HEK293 (cell line): Measurements from ENCODE around the gene LUZP2.

Experiments used
- CTCF ChIA-PET: fragments of 350-600 bp; formaldehyde crosslinking; extraction: SDS; loops from one replicate; lab custom pipeline; 2021; ENCODE audit warnings: antibody characterized with exemption; lab: Yijun Ruan, JAX
- POLR2A ChIA-PET: fragments of 300-600 bp; formaldehyde crosslinking; extraction: SDS; loops from one replicate; lab custom pipeline; 2020; ENCODE audit warnings: antibody characterized with exemption, inconsistent platforms; lab: Yijun Ruan, JAX
- H3K27ac ChIP-seq: fragments of 200-500 bp; sonication (Bioruptor generic); 2 replicates; pipeline ENCODE4 v1.5.1; 2014; ENCODE audit warnings: low read depth, low read length, control low read depth, inconsistent platforms; ENCODE audit errors: extremely low read depth
- H3K36me3 ChIP-seq, 2 experiments: fragments of 200-500 bp in 1 of 2; sonication (Bioruptor generic) in 1 of 2; 1 replicate in 1 of 2; 2 replicates in 1 of 2; pipeline ENCODE4 v1.5.1; 2014 to 2017; ENCODE audit warnings: inconsistent platforms in 2 of 2, low read length in 2 of 2; ENCODE audit not compliant: control insufficient read depth in 2 of 2, insufficient read depth in 1 of 2
- H3K4me1 ChIP-seq: fragments of 200-500 bp; sonication (Bioruptor generic); 2 replicates; pipeline ENCODE4 v1.5.1; 2014; ENCODE audit warnings: mild to moderate bottlenecking, low read length, inconsistent platforms; ENCODE audit not compliant: control insufficient read depth, insufficient read depth
- H3K4me3 ChIP-seq: 2 replicates; pipeline ENCODE4 v1.5.1; 2011; ENCODE audit warnings: low read depth, mild to moderate bottlenecking, control low read depth, low read length, moderate library complexity
- H3K9me3 ChIP-seq: fragments of 200-500 bp; sonication (Bioruptor generic); 2 replicates; pipeline ENCODE4 v1.5.1; 2014; ENCODE audit warnings: low read depth, low read length, inconsistent platforms; ENCODE audit not compliant: control insufficient read depth, insufficient read depth
- BCL11B ChIP-seq: fragments of 450-650 bp; formaldehyde crosslinking; IDR thresholded peaks from 2 replicates; pipeline ENCODE4 v1.5.1; 2016; ENCODE audit warnings: low read depth, missing biosample characterization, missing genetic modification characterization
- FEZF1 ChIP-seq: fragments of 450-650 bp; formaldehyde crosslinking; IDR thresholded peaks from 2 replicates; pipeline ENCODE4 v1.5.1; 2016; ENCODE audit warnings: missing biosample characterization, missing genetic modification characterization
- MYNN ChIP-seq: fragments of 450-650 bp; formaldehyde crosslinking; IDR thresholded peaks from 2 replicates; pipeline ENCODE4 v1.5.1; 2016; ENCODE audit warnings: missing biosample characterization, missing genetic modification characterization, borderline replicate concordance
- SETDB1 ChIP-seq: IDR thresholded peaks from one replicate; pipeline ENCODE4 v1.6.1; 2017; ENCODE audit warnings: mild to moderate bottlenecking, low read length, moderate library complexity, mixed read lengths; ENCODE audit not compliant: insufficient read length
- TRIM28 ChIP-seq: IDR thresholded peaks from 2 replicates; pipeline ENCODE4 v1.6.1; 2011; ENCODE audit warnings: low read length, control low read depth, borderline replicate concordance
- WT1 ChIP-seq: fragments of 450-650 bp; formaldehyde crosslinking; IDR thresholded peaks from 2 replicates; pipeline ENCODE4 v1.5.1; 2016; ENCODE audit warnings: missing biosample characterization, missing genetic modification characterization
- ZBTB7A ChIP-seq: fragments of 450-650 bp; formaldehyde crosslinking; IDR thresholded peaks from 2 replicates; pipeline ENCODE4 v1.5.1; 2016; ENCODE audit warnings: low read depth, missing biosample characterization, missing genetic modification characterization
- ZBTB8A ChIP-seq: fragments of 450-650 bp; formaldehyde crosslinking; IDR thresholded peaks from 2 replicates; pipeline ENCODE4 v1.5.1; 2016; ENCODE audit warnings: missing biosample characterization, missing genetic modification characterization
- ZNF335 ChIP-seq: fragments of 450-650 bp; formaldehyde crosslinking; conservative IDR thresholded peaks from 2 replicates; pipeline ENCODE4 v1.5.1; 2016; ENCODE audit warnings: missing biosample characterization, missing genetic modification characterization
- ZNF366 ChIP-seq: fragments of 450-650 bp; formaldehyde crosslinking; conservative IDR thresholded peaks from 2 replicates; pipeline ENCODE4 v1.5.1; 2016; ENCODE audit warnings: missing biosample characterization, missing genetic modification characterization
- ZNF571 ChIP-seq: fragments of 450-650 bp; formaldehyde crosslinking; IDR thresholded peaks from 2 replicates; pipeline ENCODE4 v1.5.0; 2017; ENCODE audit warnings: missing biosample characterization, missing genetic modification characterization
- ZNF658 ChIP-seq: fragments of 450-650 bp; formaldehyde crosslinking; IDR thresholded peaks from 2 replicates; pipeline ENCODE4; 2016; ENCODE audit warnings: missing biosample characterization, missing genetic modification characterization
- ZSCAN23 ChIP-seq: fragments of 450-650 bp; formaldehyde crosslinking; IDR thresholded peaks from 2 replicates; pipeline ENCODE4 v1.5.1; 2016; ENCODE audit warnings: missing biosample characterization, missing genetic modification characterization
- TF ChIP-seq, protein P1 (sequence below): fragments of 450-650 bp; formaldehyde crosslinking; IDR thresholded peaks from 2 replicates; pipeline ENCODE4 v1.5.1; 2016; ENCODE audit warnings: missing biosample characterization, missing genetic modification characterization
- TF ChIP-seq, protein P2 (sequence below): fragments of 450-650 bp; formaldehyde crosslinking; IDR thresholded peaks from 2 replicates; pipeline ENCODE4 v1.5.1; 2016; ENCODE audit warnings: missing biosample characterization, missing genetic modification characterization
- TF ChIP-seq, protein P3 (sequence below): fragments of 450-650 bp; formaldehyde crosslinking; IDR thresholded peaks from 2 replicates; pipeline ENCODE4 v1.5.1; 2017; ENCODE audit warnings: missing biosample characterization, missing genetic modification characterization
- TF ChIP-seq, protein P4 (sequence below): fragments of 450-650 bp; formaldehyde crosslinking; IDR thresholded peaks from 2 replicates; pipeline ENCODE4 v1.5.1; 2016; ENCODE audit warnings: missing biosample characterization, missing genetic modification characterization
- TF ChIP-seq, protein P5 (sequence below): fragments of 450-650 bp; formaldehyde crosslinking; IDR thresholded peaks from 2 replicates; pipeline ENCODE4 v1.5.1; 2016; ENCODE audit warnings: missing biosample characterization, missing genetic modification characterization
- TF ChIP-seq, protein P6 (sequence below): fragments of 450-650 bp; formaldehyde crosslinking; IDR thresholded peaks from 2 replicates; pipeline ENCODE4 v1.5.0; 2017; ENCODE audit warnings: missing biosample characterization, missing genetic modification characterization, borderline replicate concordance
- TF ChIP-seq, protein P7 (sequence below): fragments of 450-650 bp; formaldehyde crosslinking; IDR thresholded peaks from 2 replicates; pipeline ENCODE4 v1.5.1; 2016; ENCODE audit warnings: missing biosample characterization, missing genetic modification characterization
- TF ChIP-seq, protein P8 (sequence below): fragments of 450-650 bp; formaldehyde crosslinking; IDR thresholded peaks from 2 replicates; pipeline ENCODE4 v1.5.1; 2016; ENCODE audit warnings: missing biosample characterization, missing genetic modification characterization

Gene LUZP2

DNA sequence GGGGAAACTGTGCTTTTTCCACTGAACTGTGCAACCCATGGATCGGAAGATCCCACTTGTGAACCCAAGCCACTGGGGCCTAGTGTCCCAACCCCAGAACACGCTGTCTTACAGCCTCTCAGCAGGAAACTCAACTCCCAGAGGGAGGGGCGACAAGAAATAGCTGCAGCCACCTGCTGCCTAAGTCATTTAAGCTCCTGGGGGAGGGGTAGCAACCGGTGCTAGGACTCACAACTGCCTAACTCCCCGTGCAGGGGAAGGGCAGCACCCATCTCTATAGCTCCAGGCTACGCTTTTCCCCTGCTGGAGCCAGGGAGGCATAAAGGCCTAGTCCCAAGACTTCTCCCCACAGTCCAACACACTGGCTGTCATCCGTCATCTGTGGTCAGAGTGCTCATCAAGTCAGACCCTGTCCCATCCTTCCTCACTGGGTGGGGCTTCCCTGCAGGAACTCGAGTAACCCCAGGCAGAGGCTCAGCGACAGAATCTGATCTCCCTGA is 363.0 kb downstream of the LUZP2 start:
- Histone ChIP-seq H3K27ac (no peak overlapping the region), H3K4me1 (no peaks in the 10 kb centered on the region), H3K4me3 (no peak overlapping the region), H3K36me3 (no peaks in the 10 kb centered on the region)
- TF ChIP-seq, protein P1, sequence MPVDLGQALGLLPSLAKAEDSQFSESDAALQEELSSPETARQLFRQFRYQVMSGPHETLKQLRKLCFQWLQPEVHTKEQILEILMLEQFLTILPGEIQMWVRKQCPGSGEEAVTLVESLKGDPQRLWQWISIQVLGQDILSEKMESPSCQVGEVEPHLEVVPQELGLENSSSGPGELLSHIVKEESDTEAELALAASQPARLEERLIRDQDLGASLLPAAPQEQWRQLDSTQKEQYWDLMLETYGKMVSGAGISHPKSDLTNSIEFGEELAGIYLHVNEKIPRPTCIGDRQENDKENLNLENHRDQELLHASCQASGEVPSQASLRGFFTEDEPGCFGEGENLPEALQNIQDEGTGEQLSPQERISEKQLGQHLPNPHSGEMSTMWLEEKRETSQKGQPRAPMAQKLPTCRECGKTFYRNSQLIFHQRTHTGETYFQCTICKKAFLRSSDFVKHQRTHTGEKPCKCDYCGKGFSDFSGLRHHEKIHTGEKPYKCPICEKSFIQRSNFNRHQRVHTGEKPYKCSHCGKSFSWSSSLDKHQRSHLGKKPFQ (tag by site-specific recombination), result no peak
- TF ChIP-seq ZNF366 (no peak), ZNF658 (tag by site-specific recombination) (no peak), MYNN (tag by site-specific recombination) (no peak), ZNF335 (tag by site-specific recombination) (no peak), ZNF571 (no peak)
- TF ChIP-seq, protein P2, sequence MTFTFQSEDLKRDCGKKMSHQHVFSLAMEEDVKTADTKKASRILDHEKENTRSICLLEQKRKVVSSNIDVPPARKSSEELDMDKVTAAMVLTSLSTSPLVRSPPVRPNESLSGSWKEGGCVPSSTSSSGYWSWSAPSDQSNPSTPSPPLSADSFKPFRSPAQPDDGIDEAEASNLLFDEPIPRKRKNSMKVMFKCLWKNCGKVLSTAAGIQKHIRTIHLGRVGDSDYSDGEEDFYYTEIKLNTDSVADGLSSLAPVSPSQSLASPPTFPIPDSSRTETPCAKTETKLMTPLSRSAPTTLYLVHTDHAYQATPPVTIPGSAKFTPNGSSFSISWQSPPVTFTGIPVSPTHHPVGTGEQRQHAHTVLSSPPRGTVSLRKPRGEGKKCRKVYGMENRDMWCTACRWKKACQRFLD (tag by site-specific recombination), result no peak
- TF ChIP-seq, protein P3, sequence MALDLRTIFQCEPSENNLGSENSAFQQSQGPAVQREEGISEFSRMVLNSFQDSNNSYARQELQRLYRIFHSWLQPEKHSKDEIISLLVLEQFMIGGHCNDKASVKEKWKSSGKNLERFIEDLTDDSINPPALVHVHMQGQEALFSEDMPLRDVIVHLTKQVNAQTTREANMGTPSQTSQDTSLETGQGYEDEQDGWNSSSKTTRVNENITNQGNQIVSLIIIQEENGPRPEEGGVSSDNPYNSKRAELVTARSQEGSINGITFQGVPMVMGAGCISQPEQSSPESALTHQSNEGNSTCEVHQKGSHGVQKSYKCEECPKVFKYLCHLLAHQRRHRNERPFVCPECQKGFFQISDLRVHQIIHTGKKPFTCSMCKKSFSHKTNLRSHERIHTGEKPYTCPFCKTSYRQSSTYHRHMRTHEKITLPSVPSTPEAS, result no peak
- TF ChIP-seq, protein P4, sequence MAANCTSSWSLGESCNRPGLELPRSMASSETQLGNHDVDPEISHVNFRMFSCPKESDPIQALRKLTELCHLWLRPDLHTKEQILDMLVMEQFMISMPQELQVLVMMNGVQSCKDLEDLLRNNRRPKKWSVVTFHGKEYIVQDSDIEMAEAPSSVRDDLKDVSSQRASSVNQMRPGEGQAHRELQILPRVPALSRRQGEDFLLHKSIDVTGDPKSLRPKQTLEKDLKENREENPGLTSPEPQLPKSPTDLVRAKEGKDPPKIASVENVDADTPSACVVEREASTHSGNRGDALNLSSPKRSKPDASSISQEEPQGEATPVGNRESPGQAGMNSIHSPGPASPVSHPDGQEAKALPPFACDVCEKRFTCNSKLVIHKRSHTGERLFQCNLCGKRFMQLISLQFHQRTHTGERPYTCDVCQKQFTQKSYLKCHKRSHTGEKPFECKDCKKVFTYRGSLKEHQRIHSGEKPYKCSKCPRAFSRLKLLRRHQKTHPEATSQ (tag by site-specific recombination), result no peak
- TF ChIP-seq, protein P5, sequence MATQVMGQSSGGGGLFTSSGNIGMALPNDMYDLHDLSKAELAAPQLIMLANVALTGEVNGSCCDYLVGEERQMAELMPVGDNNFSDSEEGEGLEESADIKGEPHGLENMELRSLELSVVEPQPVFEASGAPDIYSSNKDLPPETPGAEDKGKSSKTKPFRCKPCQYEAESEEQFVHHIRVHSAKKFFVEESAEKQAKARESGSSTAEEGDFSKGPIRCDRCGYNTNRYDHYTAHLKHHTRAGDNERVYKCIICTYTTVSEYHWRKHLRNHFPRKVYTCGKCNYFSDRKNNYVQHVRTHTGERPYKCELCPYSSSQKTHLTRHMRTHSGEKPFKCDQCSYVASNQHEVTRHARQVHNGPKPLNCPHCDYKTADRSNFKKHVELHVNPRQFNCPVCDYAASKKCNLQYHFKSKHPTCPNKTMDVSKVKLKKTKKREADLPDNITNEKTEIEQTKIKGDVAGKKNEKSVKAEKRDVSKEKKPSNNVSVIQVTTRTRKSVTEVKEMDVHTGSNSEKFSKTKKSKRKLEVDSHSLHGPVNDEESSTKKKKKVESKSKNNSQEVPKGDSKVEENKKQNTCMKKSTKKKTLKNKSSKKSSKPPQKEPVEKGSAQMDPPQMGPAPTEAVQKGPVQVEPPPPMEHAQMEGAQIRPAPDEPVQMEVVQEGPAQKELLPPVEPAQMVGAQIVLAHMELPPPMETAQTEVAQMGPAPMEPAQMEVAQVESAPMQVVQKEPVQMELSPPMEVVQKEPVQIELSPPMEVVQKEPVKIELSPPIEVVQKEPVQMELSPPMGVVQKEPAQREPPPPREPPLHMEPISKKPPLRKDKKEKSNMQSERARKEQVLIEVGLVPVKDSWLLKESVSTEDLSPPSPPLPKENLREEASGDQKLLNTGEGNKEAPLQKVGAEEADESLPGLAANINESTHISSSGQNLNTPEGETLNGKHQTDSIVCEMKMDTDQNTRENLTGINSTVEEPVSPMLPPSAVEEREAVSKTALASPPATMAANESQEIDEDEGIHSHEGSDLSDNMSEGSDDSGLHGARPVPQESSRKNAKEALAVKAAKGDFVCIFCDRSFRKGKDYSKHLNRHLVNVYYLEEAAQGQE (tag by site-specific recombination), result no peak
- TF ChIP-seq, all 188 proteins: peak for 0
- no peaks in the 10 kb centered on the region for H3K9me3 ChIP-seq
- POLR2A ChIA-PET, result no interaction called here
- CTCF ChIA-PET, result no interaction called here

DNA sequence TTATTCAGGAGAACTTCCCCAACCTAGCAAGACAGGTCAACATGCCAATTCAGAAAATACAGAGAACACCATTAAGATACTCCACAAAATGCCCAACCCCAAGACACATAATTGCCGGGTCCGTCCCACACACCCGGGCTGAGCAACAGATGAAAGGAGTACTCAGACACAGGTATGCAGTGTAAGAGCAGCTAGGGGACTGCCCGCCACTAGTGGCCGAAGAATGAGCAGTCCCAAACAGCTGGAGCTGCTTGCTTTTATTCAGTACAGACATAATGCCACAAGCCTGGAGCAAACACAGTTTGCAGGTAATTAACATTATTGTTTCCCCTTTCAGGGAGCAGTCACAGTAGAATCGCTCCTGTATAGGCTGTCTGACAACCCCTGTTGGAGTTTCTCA is 364.6 kb downstream of the LUZP2 start:
- Histone ChIP-seq H3K36me3 (no peaks in the 10 kb centered on the region), H3K27ac (no peak overlapping the region), H3K4me3 (no peak overlapping the region), H3K4me1 (no peaks in the 10 kb centered on the region), H3K9me3 (no peaks in the 10 kb centered on the region)
- POLR2A ChIA-PET, result no interaction called here
- CTCF ChIA-PET, result interaction anchor here (0.6 kb wide), 1 partner anchor 40 kb away, joined by 3 read pairs; no protein-coding TSS in a partner anchor
- no peak for TF ChIP-seq ZBTB7A (tag by site-specific recombination)
- TF ChIP-seq, protein P6, sequence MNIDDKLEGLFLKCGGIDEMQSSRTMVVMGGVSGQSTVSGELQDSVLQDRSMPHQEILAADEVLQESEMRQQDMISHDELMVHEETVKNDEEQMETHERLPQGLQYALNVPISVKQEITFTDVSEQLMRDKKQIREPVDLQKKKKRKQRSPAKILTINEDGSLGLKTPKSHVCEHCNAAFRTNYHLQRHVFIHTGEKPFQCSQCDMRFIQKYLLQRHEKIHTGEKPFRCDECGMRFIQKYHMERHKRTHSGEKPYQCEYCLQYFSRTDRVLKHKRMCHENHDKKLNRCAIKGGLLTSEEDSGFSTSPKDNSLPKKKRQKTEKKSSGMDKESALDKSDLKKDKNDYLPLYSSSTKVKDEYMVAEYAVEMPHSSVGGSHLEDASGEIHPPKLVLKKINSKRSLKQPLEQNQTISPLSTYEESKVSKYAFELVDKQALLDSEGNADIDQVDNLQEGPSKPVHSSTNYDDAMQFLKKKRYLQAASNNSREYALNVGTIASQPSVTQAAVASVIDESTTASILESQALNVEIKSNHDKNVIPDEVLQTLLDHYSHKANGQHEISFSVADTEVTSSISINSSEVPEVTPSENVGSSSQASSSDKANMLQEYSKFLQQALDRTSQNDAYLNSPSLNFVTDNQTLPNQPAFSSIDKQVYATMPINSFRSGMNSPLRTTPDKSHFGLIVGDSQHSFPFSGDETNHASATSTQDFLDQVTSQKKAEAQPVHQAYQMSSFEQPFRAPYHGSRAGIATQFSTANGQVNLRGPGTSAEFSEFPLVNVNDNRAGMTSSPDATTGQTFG (tag by site-specific recombination), result no peak
- no peak for TF ChIP-seq FEZF1
- TF ChIP-seq TRIM28, result peak; percentile 72; the same call in 1 of the 2 replicates
- TF ChIP-seq ZSCAN23 (tag by site-specific recombination), result no peak
- TF ChIP-seq SETDB1, result peak; percentile 21
- TF ChIP-seq BCL11B (tag by site-specific recombination), result no peak
- TF ChIP-seq, protein P7, sequence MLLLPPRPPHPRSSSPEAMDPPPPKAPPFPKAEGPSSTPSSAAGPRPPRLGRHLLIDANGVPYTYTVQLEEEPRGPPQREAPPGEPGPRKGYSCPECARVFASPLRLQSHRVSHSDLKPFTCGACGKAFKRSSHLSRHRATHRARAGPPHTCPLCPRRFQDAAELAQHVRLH (tag by site-specific recombination), result no peak
- no peak for TF ChIP-seq ZBTB8A
- TF ChIP-seq WT1 (tag by site-specific recombination), result no peak
- TF ChIP-seq, protein P8, sequence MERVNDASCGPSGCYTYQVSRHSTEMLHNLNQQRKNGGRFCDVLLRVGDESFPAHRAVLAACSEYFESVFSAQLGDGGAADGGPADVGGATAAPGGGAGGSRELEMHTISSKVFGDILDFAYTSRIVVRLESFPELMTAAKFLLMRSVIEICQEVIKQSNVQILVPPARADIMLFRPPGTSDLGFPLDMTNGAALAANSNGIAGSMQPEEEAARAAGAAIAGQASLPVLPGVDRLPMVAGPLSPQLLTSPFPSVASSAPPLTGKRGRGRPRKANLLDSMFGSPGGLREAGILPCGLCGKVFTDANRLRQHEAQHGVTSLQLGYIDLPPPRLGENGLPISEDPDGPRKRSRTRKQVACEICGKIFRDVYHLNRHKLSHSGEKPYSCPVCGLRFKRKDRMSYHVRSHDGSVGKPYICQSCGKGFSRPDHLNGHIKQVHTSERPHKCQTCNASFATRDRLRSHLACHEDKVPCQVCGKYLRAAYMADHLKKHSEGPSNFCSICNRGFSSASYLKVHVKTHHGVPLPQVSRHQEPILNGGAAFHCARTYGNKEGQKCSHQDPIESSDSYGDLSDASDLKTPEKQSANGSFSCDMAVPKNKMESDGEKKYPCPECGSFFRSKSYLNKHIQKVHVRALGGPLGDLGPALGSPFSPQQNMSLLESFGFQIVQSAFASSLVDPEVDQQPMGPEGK (tag by site-specific recombination), result no peak
